GM12878 (cell line): ENCODE results near the gene MISP3. TPM values are rescaled to one million over a fixed set of nuclear protein-coding genes. Genes with fewer than 3 reads are reported as not detected.

Source experiments
- ATAC-seq: fragments of 200-7000 bp; cut with Tn5 transposase; 3 replicates; pipeline ENCODE4 v1.9.1; 2020; ENCODE audit warnings: mild to moderate bottlenecking, moderate library complexity
- BruUV-seq: library from RNA; stranded (reverse); fragments of 400-500 nt; replicated peaks from 2 replicates; lab custom pipeline; 2021; lab: Mats Ljungman, UMichigan
- CTCF ChIA-PET: fragments of 300-600 bp; sonication (Branson Sonifier 250); formaldehyde crosslinking; extraction: SDS; loops from one replicate; lab custom pipeline; 2021; ENCODE audit warnings: inconsistent platforms; lab: Yijun Ruan, JAX
- POLR2A ChIA-PET: fragments of 350-600 bp; formaldehyde crosslinking; extraction: SDS; loops from one replicate; lab custom pipeline; 2021; ENCODE audit warnings: inconsistent platforms; lab: Charles Lee
- RAD21 ChIA-PET: fragments of 300-600 bp; sonication (Branson Sonifier 250); formaldehyde crosslinking; loops from one replicate; lab custom pipeline; 2023; ENCODE audit warnings: antibody characterized with exemption; ENCODE audit not compliant: unreplicated experiment; lab: Charles Lee
- SMC1A ChIA-PET: fragments of 300-600 bp; sonication (Branson Sonifier 250); formaldehyde crosslinking; loops from one replicate; lab custom pipeline; 2023; ENCODE audit not compliant: unreplicated experiment, uncharacterized antibody; lab: Charles Lee
- DNase-seq: peaks from one replicate; pipeline ENCODE4 v3.0.0-alpha.2; 2011; ENCODE audit warnings: low read depth, low spot score
- FAIRE-seq: peaks from 3 replicates; lab custom pipeline; 2011; peaks lifted over from hg19 to GRCh38; lab: Jason Lieb, UNC
- H2AFZ ChIP-seq: 2 replicates; pipeline ENCODE4 v1.6.0; 2011; ENCODE audit warnings: low read depth, low read length, control low read depth; ENCODE audit not compliant: control insufficient read depth
- H3K27ac ChIP-seq: 2 replicates; pipeline ENCODE4 v1.5.1; 2011; ENCODE audit warnings: control low read depth; ENCODE audit not compliant: control insufficient read depth, insufficient read depth
- H3K27me3 ChIP-seq, 2 experiments: replicated peaks in 1 of 2; 2 replicates each; pipeline versions ENCODE4 v1.6.0 to v1.6.1; 2011; ENCODE audit warnings: low read length in 1 of 2; ENCODE audit not compliant: control insufficient read depth in 2 of 2, insufficient read depth in 2 of 2
- H3K36me3 ChIP-seq, 2 experiments: 2 replicates each; pipeline ENCODE4 v1.5.1; 2011; ENCODE audit warnings: low read length in 1 of 2; ENCODE audit not compliant: control insufficient read depth in 2 of 2, insufficient read depth in 2 of 2
- H3K4me1 ChIP-seq: 2 replicates; pipeline ENCODE4 v1.6.1; 2011; ENCODE audit warnings: mild to moderate bottlenecking, low read length, moderate library complexity, mixed read lengths; ENCODE audit not compliant: control insufficient read depth, insufficient read depth
- H3K4me2 ChIP-seq: 2 replicates; pipeline ENCODE4 v1.6.0; 2011; ENCODE audit warnings: control low read depth; ENCODE audit not compliant: control insufficient read depth, insufficient read depth
- H3K4me3 ChIP-seq: fragments of 200-600 bp; sonication (generic); 2 replicates; pipeline ENCODE4 v1.5.1; 2016
- H3K79me2 ChIP-seq: 2 replicates; pipeline ENCODE4 v1.6.0; 2011; ENCODE audit warnings: low read length; ENCODE audit not compliant: control insufficient read depth, insufficient read depth
- H3K9ac ChIP-seq: 2 replicates; pipeline ENCODE4 v1.8.0; 2011; ENCODE audit warnings: low read length, control low read depth, mixed read lengths; ENCODE audit not compliant: control insufficient read depth, insufficient read depth
- H3K9me3 ChIP-seq: replicated peaks from 3 replicates; pipeline ENCODE4 v1.5.1; 2011; ENCODE audit warnings: mild to moderate bottlenecking, low read length; ENCODE audit not compliant: control insufficient read depth, insufficient read depth
- H4K20me1 ChIP-seq: 2 replicates; pipeline ENCODE4 v1.6.0; 2011; ENCODE audit not compliant: control insufficient read depth, insufficient read depth
- ASH2L ChIP-seq: fragments of 300-600, 200-600 bp; sonication (generic); IDR thresholded peaks from 2 replicates; pipeline ENCODE4 v1.6.1; 2017; ENCODE audit warnings: low read depth, mild to moderate bottlenecking, borderline replicate concordance
- CHD2 ChIP-seq: IDR thresholded peaks from 2 replicates; pipeline ENCODE4 v1.6.1; 2011; ENCODE audit warnings: low read depth, low read length, improper control_type of control experiment, borderline replicate concordance
- CREB1 ChIP-seq: IDR thresholded peaks from 2 replicates; pipeline ENCODE4 v1.6.1; 2012; ENCODE audit warnings: low read depth, mild to moderate bottlenecking, inconsistent platforms
- CREM ChIP-seq: IDR thresholded peaks from 2 replicates; pipeline ENCODE4 v1.6.1; 2014; ENCODE audit warnings: antibody characterized with exemption, low read depth
- FOXM1 ChIP-seq: IDR thresholded peaks from 2 replicates; pipeline ENCODE4 v1.6.1; 2012; ENCODE audit warnings: low read depth, mild to moderate bottlenecking, inconsistent platforms, low read length, moderate library complexity
- IKZF2 ChIP-seq, 2 experiments: fragments of 450-650 bp; IDR thresholded peaks; 2 replicates each; pipeline ENCODE4 v1.6.1; 2017; ENCODE audit warnings: mild to moderate bottlenecking in 2 of 2, moderate library complexity in 2 of 2
- NFYA ChIP-seq: IDR thresholded peaks from 2 replicates; pipeline ENCODE4 v1.6.1; 2011; ENCODE audit warnings: low read depth, mild to moderate bottlenecking, low read length, improper control_type of control experiment, borderline replicate concordance
- NRF1 ChIP-seq: conservative IDR thresholded peaks from 2 replicates; pipeline ENCODE4 v1.6.1; 2011; ENCODE audit warnings: mild to moderate bottlenecking, low read depth, low read length, improper control_type of control experiment
- POLR2AphosphoS2 ChIP-seq: IDR thresholded peaks from 2 replicates; pipeline ENCODE4 v1.6.1; 2011; ENCODE audit warnings: low read depth, mild to moderate bottlenecking, low read length, improper control_type of control experiment, moderate library complexity
- SRF ChIP-seq, 2 experiments: IDR thresholded peaks; 2 replicates each; pipeline ENCODE4 v1.6.1; 2011; ENCODE audit warnings: low read depth in 2 of 2, low read length in 2 of 2, mild to moderate bottlenecking in 1 of 2, moderate library complexity in 1 of 2
- STAT3 ChIP-seq: IDR thresholded peaks from 2 replicates; pipeline ENCODE4 v1.6.1; 2011; ENCODE audit warnings: low read depth, low read length, improper control_type of control experiment
- SUZ12 ChIP-seq: fragments of 200-600 bp; sonication (generic); IDR thresholded peaks from one replicate; pipeline ENCODE4 v1.6.1; 2018; ENCODE audit warnings: antibody characterized with exemption, mild to moderate bottlenecking; ENCODE audit not compliant: unreplicated experiment
- TCF3 ChIP-seq: IDR thresholded peaks from 2 replicates; pipeline ENCODE4 v1.6.1; 2012; ENCODE audit warnings: low read depth, mild to moderate bottlenecking, low read length, borderline replicate concordance; ENCODE audit not compliant: insufficient read depth
- YBX1 ChIP-seq: fragments of 450-650 bp; IDR thresholded peaks from 2 replicates; pipeline ENCODE4 v1.6.1; 2016; ENCODE audit warnings: antibody characterized with exemption
- YY1 ChIP-seq: IDR thresholded peaks from 2 replicates; pipeline ENCODE4 v1.6.1; 2011; ENCODE audit warnings: low read depth, mild to moderate bottlenecking, low read length
- ZBED1 ChIP-seq: IDR thresholded peaks from 2 replicates; pipeline ENCODE4 v1.6.1; 2016; ENCODE audit warnings: borderline replicate concordance
- ZNF24 ChIP-seq: fragments of 450-650 bp; IDR thresholded peaks from 2 replicates; pipeline ENCODE4 v1.6.1; 2017; ENCODE audit warnings: antibody characterized with exemption, mild to moderate bottlenecking
- WGBS: methylation state at CpG from one replicate; pipeline ENCODE4 v1.1.6; 2016; ENCODE audit warnings: low lambda C conversion rate; ENCODE audit not compliant: insufficient replicate concordance, insufficient coverage; ENCODE audit errors: missing lambda C conversion rate; 5-methylcytosine and 5-hydroxymethylcytosine counted together
- in situ Hi-C: fragments of 300-500 bp; cut with MboI; formaldehyde crosslinking; loops from 9 replicates; pipeline ENCODE4 v1.14.3; 2018; ENCODE audit warnings: mixed read lengths
- intact Hi-C: fragments of 100-400 bp; cut with micrococcal nuclease; formaldehyde crosslinking; loops from one replicate; pipeline ENCODE4 v1.14.2; 2022; ENCODE audit not compliant: unreplicated experiment
- polyA plus RNA-seq, 11 experiments: library from polyadenylated mRNA; depleted of rRNA in 4 of 11; unstranded in 6 of 11; stranded (reverse) in 5 of 11; fragments of >200 nt; fragmentation: Nextera tagmentation in 4 of 11; fragmentation: Illumina TruSeq in 1 of 11; extraction: Ambion mirVana in 4 of 11; extraction: Trizol in 1 of 11; gene quantifications; 1 replicate in 1 of 11; 2 replicates in 10 of 11; pipeline versions ENCODE4 v1.2.1 to v1.2.3, GENCODE V29; 2011 to 2016; ENCODE audit warnings: inconsistent platforms in 2 of 11, missing spikeins in 2 of 11, low read depth in 1 of 11
- total RNA-seq, 4 experiments: library from RNA; depleted of rRNA in 3 of 4; stranded (reverse); fragments of >200 nt in 3 of 4; fragmentation: Illumina TruSeq in 1 of 4; extraction: Trizol in 1 of 4; gene quantifications; 2 replicates each; pipeline versions ENCODE4 v1.2.1 to v1.2.3, GENCODE V29; 2013 to 2021
- TF ChIP-seq, protein P1 (sequence below): fragments of 450-650 bp; IDR thresholded peaks from 2 replicates; pipeline ENCODE4 v1.6.1; 2017; ENCODE audit warnings: borderline replicate concordance
- TF ChIP-seq, protein P2 (sequence below): fragments of 450-650 bp; IDR thresholded peaks from 2 replicates; pipeline ENCODE4 v1.6.1; 2016; ENCODE audit warnings: mild to moderate bottlenecking, moderate library complexity, borderline replicate concordance

The MISP3 gene
- total and polyA plus RNA-seq, 10 of the 15 experiments (the other 5 are each of a cell fraction or from before 2014, with no cell fraction given): 0.07 to 1.4 (median 0.64) TPM

DNA sequence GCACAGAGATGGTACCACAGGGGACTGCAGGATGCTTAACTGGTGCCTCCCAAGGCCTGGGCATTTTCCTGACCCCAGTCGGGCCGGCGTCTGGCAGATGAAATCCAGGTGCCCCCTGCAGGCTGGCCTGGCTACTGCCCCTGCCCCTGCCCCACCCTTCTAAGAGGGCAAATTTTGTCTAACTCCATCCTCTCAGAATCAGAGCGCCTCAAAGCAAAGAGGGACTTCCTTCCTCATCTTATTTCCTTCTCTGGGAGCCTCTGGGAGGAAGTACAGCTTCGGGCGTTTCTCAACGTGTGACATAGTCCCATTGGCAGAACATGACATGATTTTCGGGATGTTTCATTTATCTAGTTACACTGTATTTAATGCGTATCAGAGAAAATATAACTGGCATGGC lies 42.3 kb downstream of the MISP3 start (continued):
- TF ChIP-seq IKZF2 (IDR thresholded peaks at IDR 0.05) (no peak), POLR2AphosphoS2 (no peak), NFYA (no peak), NRF1 (no peak), ASH2L (no peak), ZBED1 (no peak), YY1 (0 out of 2 replicates have a peak, but pooled peaks have one; percentile 20), SRF (IDR thresholded peaks at IDR 0.05; ENCODE audit: low read depth in 2 of 2, low read length in 2 of 2) (no peak), CREM (no peak), ZNF24 (no peak)
- TF ChIP-seq, protein P1, sequence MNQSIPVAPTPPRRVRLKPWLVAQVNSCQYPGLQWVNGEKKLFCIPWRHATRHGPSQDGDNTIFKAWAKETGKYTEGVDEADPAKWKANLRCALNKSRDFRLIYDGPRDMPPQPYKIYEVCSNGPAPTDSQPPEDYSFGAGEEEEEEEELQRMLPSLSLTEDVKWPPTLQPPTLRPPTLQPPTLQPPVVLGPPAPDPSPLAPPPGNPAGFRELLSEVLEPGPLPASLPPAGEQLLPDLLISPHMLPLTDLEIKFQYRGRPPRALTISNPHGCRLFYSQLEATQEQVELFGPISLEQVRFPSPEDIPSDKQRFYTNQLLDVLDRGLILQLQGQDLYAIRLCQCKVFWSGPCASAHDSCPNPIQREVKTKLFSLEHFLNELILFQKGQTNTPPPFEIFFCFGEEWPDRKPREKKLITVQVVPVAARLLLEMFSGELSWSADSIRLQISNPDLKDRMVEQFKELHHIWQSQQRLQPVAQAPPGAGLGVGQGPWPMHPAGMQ: no peak

GRCh38 chr19:14115756-14116155 lies 43.2 kb downstream of the MISP3 start:
- BruUV-seq: TSS peak; percentile 67
- Histone ChIP-seq H3K4me2 (peak overlapping the region; percentile 10; the same call in 1 of the 2 replicates), H3K36me3 (peaks cover 0 to 2% of the 10 kb centered on the region in 2 experiments; a peak in 1 of 4 replicates), H3K27ac (no peak overlapping the region), H4K20me1 (no peaks in the 10 kb centered on the region), H3K27me3 (no peaks in the 10 kb centered on the region), H3K9ac (no peak overlapping the region), H3K4me1 (peaks cover 16% of the 10 kb centered on the region), H3K4me3 (no peak overlapping the region), H3K79me2 (peaks cover 8% of the 10 kb centered on the region), H3K9me3 (no peaks in the 10 kb centered on the region), H2AFZ (no peak overlapping the region)
- RAD21 ChIA-PET: interaction anchor here (1.0 to 3.0 kb wide), 5 partner anchors 20 to 236 kb away, joined by 4 to 14 read pairs (median 8); partner anchors contain the start of gene ASF1B
- TF ChIP-seq YBX1 (no peak), CHD2 (no peak), FOXM1 (no peak), STAT3 (no peak), CREB1 (no peak), SUZ12 (no peak), SRF (IDR thresholded peaks at IDR 0.05; ENCODE audit: low read depth in 2 of 2, low read length in 2 of 2) (no peak), TCF3 (no peak)
- TF ChIP-seq, protein P2, sequence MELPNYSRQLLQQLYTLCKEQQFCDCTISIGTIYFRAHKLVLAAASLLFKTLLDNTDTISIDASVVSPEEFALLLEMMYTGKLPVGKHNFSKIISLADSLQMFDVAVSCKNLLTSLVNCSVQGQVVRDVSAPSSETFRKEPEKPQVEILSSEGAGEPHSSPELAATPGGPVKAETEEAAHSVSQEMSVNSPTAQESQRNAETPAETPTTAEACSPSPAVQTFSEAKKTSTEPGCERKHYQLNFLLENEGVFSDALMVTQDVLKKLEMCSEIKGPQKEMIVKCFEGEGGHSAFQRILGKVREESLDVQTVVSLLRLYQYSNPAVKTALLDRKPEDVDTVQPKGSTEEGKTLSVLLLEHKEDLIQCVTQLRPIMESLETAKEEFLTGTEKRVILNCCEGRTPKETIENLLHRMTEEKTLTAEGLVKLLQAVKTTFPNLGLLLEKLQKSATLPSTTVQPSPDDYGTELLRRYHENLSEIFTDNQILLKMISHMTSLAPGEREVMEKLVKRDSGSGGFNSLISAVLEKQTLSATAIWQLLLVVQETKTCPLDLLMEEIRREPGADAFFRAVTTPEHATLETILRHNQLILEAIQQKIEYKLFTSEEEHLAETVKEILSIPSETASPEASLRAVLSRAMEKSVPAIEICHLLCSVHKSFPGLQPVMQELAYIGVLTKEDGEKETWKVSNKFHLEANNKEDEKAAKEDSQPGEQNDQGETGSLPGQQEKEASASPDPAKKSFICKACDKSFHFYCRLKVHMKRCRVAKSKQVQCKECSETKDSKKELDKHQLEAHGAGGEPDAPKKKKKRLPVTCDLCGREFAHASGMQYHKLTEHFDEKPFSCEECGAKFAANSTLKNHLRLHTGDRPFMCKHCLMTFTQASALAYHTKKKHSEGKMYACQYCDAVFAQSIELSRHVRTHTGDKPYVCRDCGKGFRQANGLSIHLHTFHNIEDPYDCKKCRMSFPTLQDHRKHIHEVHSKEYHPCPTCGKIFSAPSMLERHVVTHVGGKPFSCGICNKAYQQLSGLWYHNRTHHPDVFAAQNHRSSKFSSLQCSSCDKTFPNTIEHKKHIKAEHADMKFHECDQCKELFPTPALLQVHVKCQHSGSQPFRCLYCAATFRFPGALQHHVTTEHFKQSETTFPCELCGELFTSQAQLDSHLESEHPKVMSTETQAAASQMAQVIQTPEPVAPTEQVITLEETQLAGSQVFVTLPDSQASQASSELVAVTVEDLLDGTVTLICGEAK: no peak
- WGBS: 69% methylated on average over 5 of the region's 5 CpGs
- CTCF ChIA-PET: interaction anchor here (0.9 to 5.3 kb wide), 16 partner anchors 13 to 316 kb away, joined by 3 to 38 read pairs (median 7); partner anchors contain the start of genes ASF1B, C19orf67, MISP3 and PKN1
- in situ Hi-C loops (no loop called here), intact Hi-C loops (loop anchor here (5.0 kb wide), 1 partner anchor 33 kb away; no protein-coding TSS in a partner anchor)
- SMC1A ChIA-PET: interaction anchor here (0.7 to 3.0 kb wide), 8 partner anchors 12 to 248 kb away, joined by 3 to 14 read pairs (median 5); partner anchors contain the start of genes ASF1B and MISP3
- POLR2A ChIA-PET: interaction anchor here (0.5 to 2.0 kb wide), 5 partner anchors 19 to 266 kb away, joined by 3 to 7 read pairs (median 3); partner anchors contain the start of genes ADGRE5 and ASF1B
- no peak for DNase-seq
- no peak for ATAC-seq
- FAIRE-seq: no peak
